Measurements from ENCODE around the gene MS4A5. TPM values are rescaled to one million over a fixed set of nuclear protein-coding genes. Genes with fewer than 3 reads are reported as not detected.
A peak's percentile ranks its signal among the peaks of the same experiment; 100 is the strongest.

Gene MS4A5, protein sequence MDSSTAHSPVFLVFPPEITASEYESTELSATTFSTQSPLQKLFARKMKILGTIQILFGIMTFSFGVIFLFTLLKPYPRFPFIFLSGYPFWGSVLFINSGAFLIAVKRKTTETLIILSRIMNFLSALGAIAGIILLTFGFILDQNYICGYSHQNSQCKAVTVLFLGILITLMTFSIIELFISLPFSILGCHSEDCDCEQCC
- total RNA-seq: not detected

DNA sequence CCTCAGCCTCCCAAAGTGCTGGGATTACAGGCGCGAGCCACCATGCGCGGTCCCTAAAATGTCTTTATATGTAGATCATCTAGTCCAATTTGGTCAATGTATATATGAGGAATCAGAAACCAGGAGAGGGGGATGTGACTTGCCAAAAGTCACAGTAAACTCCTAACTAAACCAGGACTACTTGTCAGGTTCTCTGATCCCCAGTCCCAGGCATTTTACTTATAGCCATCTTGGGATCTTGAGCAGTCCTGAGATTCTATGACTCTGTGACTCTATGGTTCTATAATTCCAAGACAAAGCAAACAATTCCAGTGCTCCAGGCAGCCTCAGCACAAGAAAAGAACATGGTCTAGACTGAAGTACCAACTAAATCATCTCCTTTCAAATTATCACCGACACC, at the start of gene MS4A5:
Gene MS4A5, plus strand, starts transcription at position 301 of the 400 bp plus-strand sequence. CDS start 103 bp downstream, outside the sequence.
- Histone ChIP-seq H3K9me3 (ENCODE audit: control insufficient read depth in 3 of 3, low read length in 3 of 3) (no peaks in the 10 kb centered on the region), H3K36me3 (ENCODE audit: control insufficient read depth in 3 of 3, insufficient read depth in 3 of 3, low read length in 3 of 3) (no peaks in the 10 kb centered on the region), H3K4me1 (ENCODE audit: control insufficient read depth in 3 of 3, insufficient read depth in 3 of 3, low read length in 3 of 3) (no peaks in the 10 kb centered on the region), H3K27me3 (ENCODE audit: control insufficient read depth in 3 of 3, insufficient read depth in 3 of 3, low read length in 3 of 3) (no peaks in the 10 kb centered on the region), H3K27ac (ENCODE audit: low read depth, low read length) (no peak within 1 kb of the TSS), H3K9ac (ENCODE audit: low read depth in 1 of 3, low read length in 3 of 3) (no peak within 1 kb of the TSS), H3K4me3 (ENCODE audit: low read length in 3 of 3) (no peak within 1 kb of the TSS)

DNA sequence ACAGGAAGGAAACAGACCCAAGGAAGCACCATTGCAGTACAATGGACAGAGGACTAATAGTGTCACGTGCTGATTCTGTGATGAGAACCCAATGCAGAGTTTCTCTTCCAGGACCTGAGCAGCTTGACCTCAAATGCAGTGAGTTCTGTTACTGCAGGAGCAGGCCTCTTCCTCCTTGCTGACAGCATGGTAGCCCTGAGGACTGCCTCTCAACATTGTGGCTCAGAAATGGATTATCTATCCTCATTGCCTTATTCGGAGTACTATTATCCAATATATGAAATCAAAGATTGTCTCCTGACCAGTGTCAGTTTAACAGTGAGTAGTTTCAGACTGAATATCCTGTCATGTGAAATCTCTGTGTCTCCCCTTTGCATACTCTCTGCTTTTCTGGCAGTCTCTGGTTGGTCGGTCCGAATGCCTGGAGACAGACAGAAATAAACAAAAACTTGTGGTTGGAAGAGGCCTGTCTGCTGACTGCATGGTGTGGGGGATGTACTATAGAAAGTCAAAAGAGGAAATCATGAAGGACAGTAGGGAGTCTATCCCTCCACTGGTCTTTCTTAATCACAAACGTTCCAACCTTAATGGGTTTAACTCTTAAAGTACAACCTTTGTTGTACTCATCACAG, 40.0 kb upstream of the MS4A5 start:
- no peak overlapping the region for H3K9ac ChIP-seq (ENCODE audit: low read depth in 1 of 3, low read length in 3 of 3)
- H3K9me3 ChIP-seq (ENCODE audit: control insufficient read depth in 3 of 3, low read length in 3 of 3): no peaks in the 10 kb centered on the region
- no peak overlapping the region for H3K4me3 ChIP-seq (ENCODE audit: low read length in 3 of 3)
- H3K27me3 ChIP-seq (ENCODE audit: control insufficient read depth in 3 of 3, insufficient read depth in 3 of 3, low read length in 3 of 3): no peaks in the 10 kb centered on the region
- H3K36me3 ChIP-seq (ENCODE audit: control insufficient read depth in 3 of 3, insufficient read depth in 3 of 3, low read length in 3 of 3): no peaks in the 10 kb centered on the region
- H3K4me1 ChIP-seq (ENCODE audit: control insufficient read depth in 3 of 3, insufficient read depth in 3 of 3, low read length in 3 of 3): no peaks in the 10 kb centered on the region
- H3K27ac ChIP-seq (ENCODE audit: low read depth, low read length): peak overlapping the region; percentile 42

DNA sequence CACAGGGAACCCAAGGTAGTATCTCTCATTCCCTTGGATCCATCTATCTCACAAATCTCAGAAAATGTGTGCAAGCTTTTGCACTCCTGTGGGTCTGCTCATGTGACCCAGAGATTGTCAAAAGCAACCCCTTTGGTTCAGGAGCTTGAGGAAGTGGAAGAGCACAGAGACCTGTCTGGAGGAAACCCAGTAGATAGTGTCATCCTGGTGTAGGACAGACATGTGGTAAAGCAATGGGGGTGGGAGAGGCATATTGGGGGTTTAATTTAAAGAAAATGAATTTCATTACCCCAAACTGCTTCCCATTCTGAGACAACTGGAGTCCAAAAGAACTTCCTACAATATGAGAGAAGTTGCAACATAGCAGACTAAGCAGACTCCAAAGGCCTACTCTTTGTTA, 39.0 kb upstream of the MS4A5 start:
- H3K9me3 ChIP-seq (ENCODE audit: control insufficient read depth in 3 of 3, low read length in 3 of 3): no peaks in the 10 kb centered on the region
- H3K4me3 ChIP-seq (ENCODE audit: low read length in 3 of 3): no peak overlapping the region
- H3K27me3 ChIP-seq (ENCODE audit: control insufficient read depth in 3 of 3, insufficient read depth in 3 of 3, low read length in 3 of 3): no peaks in the 10 kb centered on the region
- no peak overlapping the region for H3K27ac ChIP-seq (ENCODE audit: low read depth, low read length)
- H3K4me1 ChIP-seq (ENCODE audit: control insufficient read depth in 3 of 3, insufficient read depth in 3 of 3, low read length in 3 of 3): no peaks in the 10 kb centered on the region
- no peak overlapping the region for H3K9ac ChIP-seq (ENCODE audit: low read depth in 1 of 3, low read length in 3 of 3)
- H3K36me3 ChIP-seq (ENCODE audit: control insufficient read depth in 3 of 3, insufficient read depth in 3 of 3, low read length in 3 of 3): no peaks in the 10 kb centered on the region

DNA sequence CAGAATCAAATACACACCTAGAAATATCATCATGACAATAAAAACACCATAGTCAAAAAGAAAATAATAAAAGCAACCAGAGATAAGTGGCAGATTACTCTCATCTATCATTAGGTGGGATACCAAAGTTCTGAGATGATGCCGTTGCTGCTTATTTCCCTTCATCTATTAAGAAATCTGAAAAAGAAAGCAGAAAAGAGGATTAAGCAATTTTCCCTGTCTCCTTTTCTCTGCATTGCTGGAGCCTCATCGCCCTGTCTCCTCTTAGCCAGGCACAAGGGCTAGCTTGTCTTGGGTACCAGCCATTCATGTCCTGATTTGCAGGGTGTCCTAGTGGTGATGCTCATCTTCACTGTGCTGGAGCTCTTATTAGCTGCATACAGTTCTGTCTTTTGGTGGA, 37.0 kb upstream of the MS4A5 start:
- no peak overlapping the region for H3K9ac ChIP-seq (ENCODE audit: low read depth in 1 of 3, low read length in 3 of 3)
- H3K27ac ChIP-seq (ENCODE audit: low read depth, low read length): no peak overlapping the region

DNA sequence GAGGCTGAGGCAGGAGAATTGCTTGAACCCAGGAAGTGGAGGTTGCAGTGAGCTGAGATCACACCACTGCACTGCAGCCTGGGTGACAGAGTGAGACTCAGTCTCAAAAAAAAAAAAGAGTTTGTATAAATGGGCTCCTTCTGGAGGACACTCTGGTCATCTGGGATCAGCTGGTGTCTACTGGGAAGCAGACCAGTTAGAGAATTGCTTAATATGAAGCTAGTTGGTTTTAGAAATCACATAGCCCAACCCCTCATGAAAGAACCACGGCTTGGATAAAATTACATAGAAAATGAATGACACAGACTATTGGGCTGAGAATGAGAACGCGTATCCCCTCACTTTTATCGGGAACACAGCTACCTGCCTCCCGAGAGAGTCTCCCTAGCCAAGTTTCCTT, 36.4 kb upstream of the MS4A5 start:
- H3K27ac ChIP-seq (ENCODE audit: low read depth, low read length): no peak overlapping the region
- no peaks in the 10 kb centered on the region for H3K9me3 ChIP-seq (ENCODE audit: control insufficient read depth in 3 of 3, low read length in 3 of 3)
- no peaks in the 10 kb centered on the region for H3K27me3 ChIP-seq (ENCODE audit: control insufficient read depth in 3 of 3, insufficient read depth in 3 of 3, low read length in 3 of 3)
- H3K36me3 ChIP-seq (ENCODE audit: control insufficient read depth in 3 of 3, insufficient read depth in 3 of 3, low read length in 3 of 3): no peaks in the 10 kb centered on the region
- no peaks in the 10 kb centered on the region for H3K4me1 ChIP-seq (ENCODE audit: control insufficient read depth in 3 of 3, insufficient read depth in 3 of 3, low read length in 3 of 3)
- no peak overlapping the region for H3K4me3 ChIP-seq (ENCODE audit: low read length in 3 of 3)
- H3K9ac ChIP-seq (ENCODE audit: low read depth in 1 of 3, low read length in 3 of 3): no peak overlapping the region

More for the DNA sequence above, 37.0 kb upstream of the MS4A5 start:
- Histone ChIP-seq H3K4me3 (ENCODE audit: low read length in 3 of 3) (no peak overlapping the region), H3K4me1 (ENCODE audit: control insufficient read depth in 3 of 3, insufficient read depth in 3 of 3, low read length in 3 of 3) (no peaks in the 10 kb centered on the region), H3K36me3 (ENCODE audit: control insufficient read depth in 3 of 3, insufficient read depth in 3 of 3, low read length in 3 of 3) (no peaks in the 10 kb centered on the region), H3K27me3 (ENCODE audit: control insufficient read depth in 3 of 3, insufficient read depth in 3 of 3, low read length in 3 of 3) (no peaks in the 10 kb centered on the region), H3K9me3 (ENCODE audit: control insufficient read depth in 3 of 3, low read length in 3 of 3) (no peaks in the 10 kb centered on the region)

DNA sequence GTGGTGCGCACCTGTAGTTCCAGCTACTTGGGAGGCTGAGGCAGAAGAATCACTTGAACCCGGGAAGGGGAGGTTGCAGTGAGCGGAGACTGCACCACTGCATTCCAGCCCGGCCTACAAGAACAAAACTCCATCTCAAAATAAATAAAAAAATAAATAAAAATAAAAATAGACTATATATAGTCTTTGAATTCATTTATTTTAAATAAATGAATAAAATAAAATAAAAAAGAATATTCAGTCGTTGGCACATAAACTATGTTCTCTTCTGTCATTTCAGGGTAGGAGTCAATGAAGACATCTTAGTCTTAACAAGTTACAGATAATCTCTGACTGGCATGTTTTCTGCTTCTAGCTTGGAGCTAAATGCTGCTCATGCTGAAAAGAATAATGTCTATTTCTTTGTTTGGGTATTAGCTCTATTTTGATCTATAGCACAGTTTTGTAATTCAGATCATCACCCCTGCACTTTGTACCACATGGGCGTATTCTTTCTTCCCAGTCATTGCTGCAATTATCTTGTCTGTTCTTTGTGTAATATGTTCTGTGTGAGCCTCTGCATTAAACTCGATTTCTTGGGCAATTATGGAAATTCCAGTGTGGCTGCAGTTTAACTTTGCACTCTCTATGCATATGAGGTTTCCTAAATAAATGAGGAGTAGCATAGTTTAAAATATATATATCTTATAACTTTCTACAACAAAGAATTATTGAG, 34.5 kb upstream of the MS4A5 start:
- Histone ChIP-seq H3K9me3 (ENCODE audit: control insufficient read depth in 3 of 3, low read length in 3 of 3) (no peaks in the 10 kb centered on the region), H3K27ac (ENCODE audit: low read depth, low read length) (no peak overlapping the region), H3K4me3 (ENCODE audit: low read length in 3 of 3) (no peak overlapping the region), H3K27me3 (ENCODE audit: control insufficient read depth in 3 of 3, insufficient read depth in 3 of 3, low read length in 3 of 3) (no peaks in the 10 kb centered on the region), H3K36me3 (ENCODE audit: control insufficient read depth in 3 of 3, insufficient read depth in 3 of 3, low read length in 3 of 3) (no peaks in the 10 kb centered on the region), H3K9ac (ENCODE audit: low read depth in 1 of 3, low read length in 3 of 3) (no peak overlapping the region), H3K4me1 (ENCODE audit: control insufficient read depth in 3 of 3, insufficient read depth in 3 of 3, low read length in 3 of 3) (no peaks in the 10 kb centered on the region)

DNA sequence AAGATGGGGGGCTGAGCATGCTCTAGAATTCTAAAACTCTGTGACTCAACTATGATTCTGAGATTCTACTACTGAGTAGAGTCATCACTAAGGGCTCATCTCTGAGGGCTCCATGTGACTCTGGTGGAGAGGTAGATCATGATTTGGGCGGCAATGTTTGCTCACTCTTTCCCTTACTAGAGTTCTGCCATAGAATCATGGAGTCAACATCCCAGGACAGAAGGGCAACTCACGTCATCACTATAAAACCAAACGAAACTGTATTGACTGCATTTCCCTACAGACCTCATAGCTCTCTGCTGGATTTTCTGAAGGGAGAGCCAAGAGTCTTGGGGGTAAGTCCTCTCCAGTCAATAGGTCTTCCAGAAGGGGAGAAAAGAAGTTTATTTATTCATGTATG, 33.0 kb upstream of the MS4A5 start, which contains the start of gene MS4A14:
Gene MS4A14, plus strand, starts transcription at position 78 of the 400 bp plus-strand sequence. Its CDS starts 120 bp downstream, at position 198.
- Histone ChIP-seq H3K4me1 (ENCODE audit: control insufficient read depth in 3 of 3, insufficient read depth in 3 of 3, low read length in 3 of 3) (no peaks in the 10 kb centered on the region), H3K36me3 (ENCODE audit: control insufficient read depth in 3 of 3, insufficient read depth in 3 of 3, low read length in 3 of 3) (no peaks in the 10 kb centered on the region)

DNA sequence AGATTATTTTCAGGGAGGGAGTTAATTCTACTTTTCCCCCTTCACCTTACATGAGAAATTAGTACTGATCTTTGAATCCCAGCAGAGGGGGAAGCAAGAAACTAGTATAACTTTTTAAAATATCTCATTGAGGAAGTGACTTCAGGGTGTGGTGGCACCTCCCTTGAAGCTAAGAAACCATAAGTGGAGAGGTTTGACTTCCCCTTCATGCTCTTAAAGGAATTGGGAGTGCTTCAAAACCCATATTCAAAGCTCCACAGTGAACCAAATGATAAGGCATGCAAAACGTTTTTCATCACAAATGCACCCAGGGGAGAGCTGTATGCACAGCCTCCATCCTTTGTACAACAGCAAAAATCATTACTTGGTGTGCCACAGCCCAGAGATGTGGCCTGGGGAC, 32.6 kb upstream of the MS4A5 start:
- no peak overlapping the region for H3K9ac ChIP-seq (ENCODE audit: low read depth in 1 of 3, low read length in 3 of 3)
- no peak overlapping the region for H3K27ac ChIP-seq (ENCODE audit: low read depth, low read length)
- no peaks in the 10 kb centered on the region for H3K27me3 ChIP-seq (ENCODE audit: control insufficient read depth in 3 of 3, insufficient read depth in 3 of 3, low read length in 3 of 3)
- H3K36me3 ChIP-seq (ENCODE audit: control insufficient read depth in 3 of 3, insufficient read depth in 3 of 3, low read length in 3 of 3): no peaks in the 10 kb centered on the region
- no peaks in the 10 kb centered on the region for H3K9me3 ChIP-seq (ENCODE audit: control insufficient read depth in 3 of 3, low read length in 3 of 3)
- no peaks in the 10 kb centered on the region for H3K4me1 ChIP-seq (ENCODE audit: control insufficient read depth in 3 of 3, insufficient read depth in 3 of 3, low read length in 3 of 3)
- H3K4me3 ChIP-seq (ENCODE audit: low read length in 3 of 3): no peak overlapping the region

More for the DNA sequence above, 33.0 kb upstream of the MS4A5 start, which contains the start of gene MS4A14:
- Histone ChIP-seq H3K27me3 (ENCODE audit: control insufficient read depth in 3 of 3, insufficient read depth in 3 of 3, low read length in 3 of 3) (no peaks in the 10 kb centered on the region), H3K27ac (ENCODE audit: low read depth, low read length) (no peak within 1 kb of the TSS), H3K4me3 (ENCODE audit: low read length in 3 of 3) (no peak within 1 kb of the TSS), H3K9me3 (ENCODE audit: control insufficient read depth in 3 of 3, low read length in 3 of 3) (no peaks in the 10 kb centered on the region), H3K9ac (ENCODE audit: low read depth in 1 of 3, low read length in 3 of 3) (no peak within 1 kb of the TSS)

DNA sequence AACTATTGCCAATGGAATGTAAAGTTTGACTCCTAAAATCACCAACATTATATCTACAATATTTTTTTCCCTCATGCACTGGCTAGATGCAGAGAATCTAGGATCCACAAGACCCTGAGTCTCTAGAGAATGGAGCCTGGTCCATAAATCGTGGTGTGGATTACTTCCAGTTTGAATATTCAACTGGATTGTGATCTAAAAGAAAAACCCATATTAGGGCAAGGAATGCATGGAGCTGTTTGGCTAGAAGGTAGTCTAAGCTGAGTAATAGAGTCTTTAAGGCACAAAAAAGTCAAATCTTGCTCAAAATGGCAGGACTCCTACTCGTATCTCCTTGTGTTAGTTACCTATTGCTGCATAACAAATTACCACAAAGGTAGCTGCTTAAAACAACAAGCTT, 9.4 kb upstream of the MS4A5 start:
- H3K9ac ChIP-seq (ENCODE audit: low read depth in 1 of 3, low read length in 3 of 3): no peak overlapping the region
- H3K9me3 ChIP-seq (ENCODE audit: control insufficient read depth in 3 of 3, low read length in 3 of 3): peaks cover 0 to 7% (median 3%) of the 10 kb centered on the region in 3 donors
- no peak overlapping the region for H3K4me3 ChIP-seq (ENCODE audit: low read length in 3 of 3)

DNA sequence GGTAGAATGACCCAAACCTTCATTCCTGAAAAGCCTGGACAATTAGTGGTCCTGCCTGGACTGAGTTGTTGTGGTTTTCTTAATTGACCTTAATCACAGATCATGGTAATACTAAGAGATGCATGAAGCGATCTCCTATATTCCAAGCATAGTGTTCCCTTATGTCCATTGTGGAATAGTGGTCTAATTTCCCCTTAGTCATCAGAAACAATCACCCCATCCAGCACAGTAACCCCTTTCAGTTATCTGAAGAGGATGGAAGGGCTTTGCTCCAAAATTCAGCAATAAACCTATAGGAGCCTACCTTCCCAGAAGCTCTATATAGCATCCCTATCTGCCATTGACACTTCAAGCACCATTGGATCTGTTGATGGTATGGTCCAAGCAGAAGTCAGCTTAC, 6.8 kb upstream of the MS4A5 start:
- no peak overlapping the region for H3K4me3 ChIP-seq (ENCODE audit: low read length in 3 of 3)
- no peaks in the 10 kb centered on the region for H3K36me3 ChIP-seq (ENCODE audit: control insufficient read depth in 3 of 3, insufficient read depth in 3 of 3, low read length in 3 of 3)

More for the DNA sequence above, 9.4 kb upstream of the MS4A5 start:
- Histone ChIP-seq H3K36me3 (ENCODE audit: control insufficient read depth in 3 of 3, insufficient read depth in 3 of 3, low read length in 3 of 3) (no peaks in the 10 kb centered on the region), H3K4me1 (ENCODE audit: control insufficient read depth in 3 of 3, insufficient read depth in 3 of 3, low read length in 3 of 3) (no peaks in the 10 kb centered on the region), H3K27me3 (ENCODE audit: control insufficient read depth in 3 of 3, insufficient read depth in 3 of 3, low read length in 3 of 3) (no peaks in the 10 kb centered on the region), H3K27ac (ENCODE audit: low read depth, low read length) (no peak overlapping the region)

More for the DNA sequence above, 6.8 kb upstream of the MS4A5 start:
- H3K27ac ChIP-seq (ENCODE audit: low read depth, low read length): no peak overlapping the region
- H3K4me1 ChIP-seq (ENCODE audit: control insufficient read depth in 3 of 3, insufficient read depth in 3 of 3, low read length in 3 of 3): no peaks in the 10 kb centered on the region
- peaks cover 0 to 7% (median 2%) of the 10 kb centered on the region in 3 donors for H3K9me3 ChIP-seq (ENCODE audit: control insufficient read depth in 3 of 3, low read length in 3 of 3)
- H3K27me3 ChIP-seq (ENCODE audit: control insufficient read depth in 3 of 3, insufficient read depth in 3 of 3, low read length in 3 of 3): no peaks in the 10 kb centered on the region
- H3K9ac ChIP-seq (ENCODE audit: low read depth in 1 of 3, low read length in 3 of 3): no peak overlapping the region

All from skeletal muscle tissue (tissue), 4 donors.